Measurements from ENCODE around the gene FYN.

The FYN gene

DNA sequence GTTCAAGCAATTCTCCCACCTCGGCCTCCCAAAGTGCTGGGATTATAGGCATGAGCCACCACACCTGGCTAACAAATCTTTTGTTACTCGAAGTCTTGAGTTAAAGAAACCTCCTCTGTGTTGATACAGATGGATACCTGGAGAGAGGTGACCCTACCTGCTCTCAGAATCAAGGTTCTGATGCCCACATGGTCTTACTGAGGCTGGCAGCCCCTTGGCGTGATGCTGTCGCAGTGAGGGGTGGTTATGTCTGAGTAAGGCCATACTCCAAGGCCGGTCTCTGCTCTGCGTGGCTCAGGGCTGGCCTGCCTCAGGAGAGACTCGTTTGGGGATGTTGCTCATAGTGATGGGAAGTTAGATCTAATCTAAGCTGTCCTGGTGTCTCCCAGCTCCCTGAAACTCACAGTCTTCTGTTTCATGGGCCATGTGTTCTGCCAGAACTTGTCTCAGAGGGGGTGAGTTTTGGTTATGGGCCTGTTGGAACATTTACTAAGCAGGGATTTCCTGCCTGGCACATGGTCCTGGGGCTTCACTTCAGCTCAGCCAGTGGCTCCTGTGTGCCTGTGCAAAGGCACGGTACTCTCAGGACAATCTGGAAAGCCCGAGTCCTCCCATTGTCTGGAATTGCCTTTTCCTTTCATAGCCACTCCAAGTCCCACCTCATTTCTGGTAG is 250.1 kb downstream of the FYN start:
- Histone ChIP-seq H3K4me3 (ENCODE audit: low read depth, low read length) (no peak overlapping the region), H3K27me3 (ENCODE audit: insufficient read depth, low read depth, severe bottlenecking) (no peaks in the 10 kb centered on the region), H3K27ac (no peak overlapping the region), H3K9me3 (ENCODE audit: severe bottlenecking) (no peaks in the 10 kb centered on the region), H3K36me3 (no peaks in the 10 kb centered on the region)
- no peak for DNase-seq
- TF ChIP-seq, protein P1, sequence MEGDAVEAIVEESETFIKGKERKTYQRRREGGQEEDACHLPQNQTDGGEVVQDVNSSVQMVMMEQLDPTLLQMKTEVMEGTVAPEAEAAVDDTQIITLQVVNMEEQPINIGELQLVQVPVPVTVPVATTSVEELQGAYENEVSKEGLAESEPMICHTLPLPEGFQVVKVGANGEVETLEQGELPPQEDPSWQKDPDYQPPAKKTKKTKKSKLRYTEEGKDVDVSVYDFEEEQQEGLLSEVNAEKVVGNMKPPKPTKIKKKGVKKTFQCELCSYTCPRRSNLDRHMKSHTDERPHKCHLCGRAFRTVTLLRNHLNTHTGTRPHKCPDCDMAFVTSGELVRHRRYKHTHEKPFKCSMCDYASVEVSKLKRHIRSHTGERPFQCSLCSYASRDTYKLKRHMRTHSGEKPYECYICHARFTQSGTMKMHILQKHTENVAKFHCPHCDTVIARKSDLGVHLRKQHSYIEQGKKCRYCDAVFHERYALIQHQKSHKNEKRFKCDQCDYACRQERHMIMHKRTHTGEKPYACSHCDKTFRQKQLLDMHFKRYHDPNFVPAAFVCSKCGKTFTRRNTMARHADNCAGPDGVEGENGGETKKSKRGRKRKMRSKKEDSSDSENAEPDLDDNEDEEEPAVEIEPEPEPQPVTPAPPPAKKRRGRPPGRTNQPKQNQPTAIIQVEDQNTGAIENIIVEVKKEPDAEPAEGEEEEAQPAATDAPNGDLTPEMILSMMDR (IDR thresholded peaks at IDR 0.05; ENCODE audit: low read depth, low read length) = no peak

DNA sequence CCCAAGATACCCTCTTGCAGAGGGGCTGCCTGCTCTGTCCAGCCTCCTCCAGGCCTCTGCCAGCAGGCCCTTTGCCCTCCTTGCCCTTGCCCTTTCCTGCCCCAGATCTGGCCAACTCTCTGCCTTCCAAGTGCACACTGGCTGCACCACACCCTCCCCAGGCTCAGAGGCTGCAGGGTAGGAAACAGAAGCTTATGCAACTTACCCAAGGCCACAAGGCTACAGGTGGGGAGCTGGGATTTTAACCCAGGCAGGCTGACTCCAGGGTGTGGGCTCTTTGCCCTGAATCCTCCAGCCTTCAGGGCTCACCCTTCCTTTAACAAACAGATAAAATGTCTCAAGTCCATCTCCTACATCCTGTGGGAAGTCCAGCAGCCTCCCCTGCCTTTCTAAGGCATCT is 253.1 kb downstream of the FYN start:
- peak; percentile 67 for DNase-seq
- TF ChIP-seq, protein P1 (IDR thresholded peaks at IDR 0.05; ENCODE audit: low read depth, low read length) = no peak
- Histone ChIP-seq H3K4me3 (ENCODE audit: low read depth, low read length) (peak overlapping the region; percentile 36), H3K9me3 (ENCODE audit: severe bottlenecking) (no peaks in the 10 kb centered on the region), H3K36me3 (no peaks in the 10 kb centered on the region), H3K27ac (peak overlapping the region; percentile 82), H3K27me3 (ENCODE audit: insufficient read depth, low read depth, severe bottlenecking) (no peaks in the 10 kb centered on the region)

DNA sequence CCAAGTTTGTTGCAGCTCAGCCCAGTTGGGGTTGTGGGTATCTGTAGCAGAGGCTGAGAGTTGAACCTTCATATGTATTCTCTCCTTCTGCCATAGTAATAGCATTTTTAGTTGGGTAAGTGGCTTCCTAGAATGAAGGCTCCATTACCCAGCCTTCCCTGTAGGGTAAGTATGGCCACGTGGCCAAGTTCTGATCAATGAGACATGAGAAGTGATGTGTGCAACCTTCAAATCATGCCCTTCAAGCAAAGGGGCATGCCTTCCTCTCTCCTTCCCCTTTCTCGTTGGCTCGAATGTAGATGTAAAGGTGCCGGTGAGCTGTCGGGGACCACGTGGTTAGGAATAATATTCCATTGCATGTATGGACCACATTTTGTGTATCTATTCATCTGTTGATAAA is 254.8 kb downstream of the FYN start:
- H3K4me3 ChIP-seq (ENCODE audit: low read depth, low read length) = no peak overlapping the region

DNA sequence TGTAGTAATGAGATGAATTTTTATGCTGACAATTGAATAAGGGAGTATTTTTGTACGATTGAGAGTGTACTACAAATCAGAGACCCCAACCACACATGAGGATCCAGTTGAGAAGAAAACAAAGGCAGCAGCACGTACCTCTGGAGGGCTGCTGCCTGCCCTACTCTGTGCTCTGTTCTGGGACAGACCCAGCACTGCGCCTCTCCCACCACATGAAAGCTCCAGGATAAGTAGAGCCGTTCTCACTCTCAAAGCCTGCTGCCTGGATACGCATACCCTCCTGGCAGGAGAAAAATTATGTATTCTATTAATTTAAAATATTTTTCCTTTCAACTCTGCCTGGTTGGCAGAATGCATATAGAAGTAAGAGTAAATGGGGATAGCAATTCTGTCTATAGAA is 256.1 kb downstream of the FYN start:
- H3K36me3 ChIP-seq = no peaks in the 10 kb centered on the region
- no peaks in the 10 kb centered on the region for H3K27me3 ChIP-seq (ENCODE audit: insufficient read depth, low read depth, severe bottlenecking)
- no peak for DNase-seq
- no peak overlapping the region for H3K27ac ChIP-seq
- no peak overlapping the region for H3K4me3 ChIP-seq (ENCODE audit: low read depth, low read length)
- no peaks in the 10 kb centered on the region for H3K9me3 ChIP-seq (ENCODE audit: severe bottlenecking)
- TF ChIP-seq, protein P1 (IDR thresholded peaks at IDR 0.05; ENCODE audit: low read depth, low read length) = no peak

More for the DNA sequence above, 254.8 kb downstream of the FYN start:
- H3K36me3 ChIP-seq = no peaks in the 10 kb centered on the region
- no peaks in the 10 kb centered on the region for H3K27me3 ChIP-seq (ENCODE audit: insufficient read depth, low read depth, severe bottlenecking)
- no peak overlapping the region for H3K27ac ChIP-seq
- TF ChIP-seq, protein P1 (IDR thresholded peaks at IDR 0.05; ENCODE audit: low read depth, low read length) = no peak
- H3K9me3 ChIP-seq (ENCODE audit: severe bottlenecking) = no peaks in the 10 kb centered on the region
- no peak for DNase-seq

DNA sequence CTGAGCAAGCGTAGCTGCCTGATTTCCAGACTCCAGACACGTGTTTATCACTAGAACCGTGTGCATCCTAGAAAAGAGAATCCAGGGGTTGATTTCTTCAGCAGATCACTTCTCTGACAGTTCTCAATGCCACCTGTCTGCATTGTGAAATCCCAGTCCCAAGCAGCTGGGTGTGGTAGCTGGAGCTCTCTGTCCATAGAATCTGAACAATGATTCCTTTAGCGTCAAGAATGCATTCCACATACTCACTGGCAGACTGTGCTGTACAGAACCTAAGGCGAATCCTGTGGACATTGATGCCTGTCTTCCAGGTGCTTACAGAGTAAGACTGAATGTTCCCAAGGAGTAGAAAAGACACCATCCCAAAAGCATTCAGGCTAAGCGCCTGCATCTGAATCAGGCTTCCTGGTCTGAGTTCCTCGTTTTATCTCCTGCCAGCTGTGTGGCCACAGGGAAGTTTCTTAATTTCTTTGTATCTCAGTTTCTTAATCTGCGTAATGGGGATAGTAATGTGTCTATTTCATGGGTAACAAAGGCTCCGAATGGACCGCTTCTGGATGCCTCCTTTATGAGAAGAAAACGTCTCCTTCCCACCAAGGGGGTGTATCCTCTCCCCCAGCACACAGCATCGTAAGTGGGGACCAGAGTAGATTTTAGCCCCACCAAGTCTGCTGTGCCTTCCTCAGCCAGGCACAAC is 257.2 kb downstream of the FYN start:
- Histone ChIP-seq H3K27ac (no peak overlapping the region), H3K4me3 (ENCODE audit: low read depth, low read length) (no peak overlapping the region), H3K27me3 (ENCODE audit: insufficient read depth, low read depth, severe bottlenecking) (no peaks in the 10 kb centered on the region), H3K36me3 (no peaks in the 10 kb centered on the region), H3K9me3 (ENCODE audit: severe bottlenecking) (no peaks in the 10 kb centered on the region)
- DNase-seq = no peak
- TF ChIP-seq, protein P1 (IDR thresholded peaks at IDR 0.05; ENCODE audit: low read depth, low read length) = no peak
